Neuron (in vitro differentiated cells): ENCODE measurements around the gene PSMB11.
"Not testable (repeated sequence)": the region's sequence is repeated elsewhere in the genome, so short reads cannot be mapped to it uniquely, and the experiment has no call there.

ENCODE experiments used
- H2AFZ ChIP-seq: one replicate; pipeline ENCODE4 v1.6.1; 2013; ENCODE audit warnings: low read depth, mild to moderate bottlenecking, inconsistent platforms, low read length, moderate library complexity
- H3K27me3 ChIP-seq: one replicate; pipeline ENCODE4 v1.6.1; 2013; ENCODE audit warnings: low read length; ENCODE audit not compliant: insufficient read depth
- H3K36me3 ChIP-seq: one replicate; pipeline ENCODE4 v1.6.1; 2013; ENCODE audit warnings: low read length; ENCODE audit not compliant: insufficient read depth
- H3K4me1 ChIP-seq: one replicate; pipeline ENCODE4 v1.6.1; 2013; ENCODE audit warnings: low read length; ENCODE audit not compliant: insufficient read depth
- H3K4me3 ChIP-seq: 2 replicates; pipeline ENCODE4 v1.5.1; 2013; ENCODE audit warnings: mild to moderate bottlenecking, low read length, moderate library complexity
- H3K9me3 ChIP-seq: one replicate; pipeline ENCODE4 v1.6.1; 2013; ENCODE audit warnings: low read length

Gene PSMB11

GRCh38 chr14:23042162-23042965, at the start of gene PSMB11:
PSMB11 (plus strand) TSS chr14:23042212; CDS start chr14:23042226, 14 bp downstream.
- Histone ChIP-seq H3K4me3 (no peak within 1 kb of the TSS), H3K27me3 (no peaks in the 10 kb centered on the region), H2AFZ (no peak within 1 kb of the TSS), H3K36me3 (no peaks in the 10 kb centered on the region), H3K4me1 (no peaks in the 10 kb centered on the region), H3K9me3 (no peaks in the 10 kb centered on the region)

- no peaks in the 10 kb centered on the region for H3K27me3 ChIP-seq
- H2AFZ ChIP-seq = no peak overlapping the region
- H3K4me3 ChIP-seq = no peak overlapping the region
- H3K4me1 ChIP-seq = peaks cover 5% of the 10 kb centered on the region
- no peaks in the 10 kb centered on the region for H3K9me3 ChIP-seq
- peaks cover 4% of the 10 kb centered on the region for H3K36me3 ChIP-seq
Measured at GRCh38 chr14:22993517-22993916, 48.5 kb upstream of the PSMB11 start.

DNA sequence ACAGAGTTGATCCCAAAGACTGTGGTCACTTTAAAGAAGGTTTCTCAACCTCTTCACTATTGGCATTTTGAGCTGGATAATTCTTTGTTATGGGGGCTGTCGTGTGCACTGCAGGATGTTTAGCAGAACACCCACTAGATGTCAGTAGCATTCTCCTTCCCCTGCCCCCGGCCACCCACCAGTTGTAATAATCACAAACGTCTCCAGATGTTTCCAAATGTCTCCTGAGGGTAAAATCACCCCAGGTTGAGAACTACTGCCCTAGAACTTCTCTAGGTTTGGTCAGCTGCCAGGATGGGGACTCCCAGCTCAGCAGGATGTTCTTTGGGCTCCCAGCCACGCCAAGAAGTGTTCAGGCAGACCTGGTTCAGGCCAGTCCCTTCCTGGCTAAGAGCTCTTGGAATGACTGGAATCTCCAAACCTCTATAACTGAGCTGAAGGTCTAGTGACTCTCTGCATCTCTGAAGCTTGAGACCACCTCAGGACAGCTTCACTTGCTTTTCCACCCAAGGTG, 47.2 kb upstream of the PSMB11 start:
- H2AFZ ChIP-seq = no peak overlapping the region
- H3K27me3 ChIP-seq = no peaks in the 10 kb centered on the region
- H3K36me3 ChIP-seq = peaks cover 4% of the 10 kb centered on the region
- H3K4me3 ChIP-seq = no peak overlapping the region
- peaks cover 5% of the 10 kb centered on the region for H3K4me1 ChIP-seq
- H3K9me3 ChIP-seq = no peaks in the 10 kb centered on the region

DNA sequence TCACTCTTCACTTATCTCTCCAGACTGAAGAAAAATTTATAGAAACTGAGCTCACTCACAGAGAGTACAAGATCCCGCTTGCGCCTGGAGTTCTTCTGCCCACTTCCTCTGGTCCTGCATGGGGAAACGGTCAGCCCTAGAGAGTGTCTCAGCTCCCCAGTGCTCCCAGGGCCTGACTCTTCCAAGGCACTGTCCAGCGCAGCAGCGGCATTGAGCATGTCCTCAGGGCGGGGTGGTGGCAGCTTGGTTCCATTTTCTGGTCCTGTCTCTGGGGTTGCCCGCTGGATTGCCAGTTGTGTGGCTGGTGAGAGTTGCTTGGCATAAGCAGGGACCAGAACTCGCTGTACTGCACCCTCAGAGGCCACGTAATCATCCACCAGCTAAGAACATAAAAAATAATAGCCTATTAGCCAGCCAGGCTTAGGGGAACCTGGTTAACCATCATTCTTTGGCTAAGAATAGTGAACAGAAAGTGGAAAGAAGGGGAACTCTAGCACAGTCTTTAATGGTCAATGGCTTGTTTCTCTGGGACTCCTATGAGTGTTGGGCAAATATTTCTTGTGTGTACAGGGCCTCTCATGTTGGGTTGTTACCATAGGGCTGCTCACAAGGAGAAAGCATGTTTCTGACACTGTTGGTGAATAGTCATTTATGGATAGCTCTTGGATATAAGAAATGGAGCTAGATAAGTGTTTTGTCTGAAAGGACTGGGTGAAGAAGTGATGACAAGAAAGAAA, 46.0 kb upstream of the PSMB11 start:
- Histone ChIP-seq H3K36me3 (peaks cover 4% of the 10 kb centered on the region), H3K4me1 (peaks cover 5% of the 10 kb centered on the region), H2AFZ (no peak overlapping the region), H3K9me3 (no peaks in the 10 kb centered on the region), H3K27me3 (no peaks in the 10 kb centered on the region), H3K4me3 (no peak overlapping the region)

- Histone ChIP-seq H3K4me3 (no peak overlapping the region), H3K4me1 (peaks cover 5% of the 10 kb centered on the region), H2AFZ (no peak overlapping the region), H3K36me3 (peaks cover 4% of the 10 kb centered on the region), H3K27me3 (no peaks in the 10 kb centered on the region), H3K9me3 (no peaks in the 10 kb centered on the region)
Measured at GRCh38 chr14:22996768-22997654, 45.0 kb upstream of the PSMB11 start.

- no peaks in the 10 kb centered on the region for H3K9me3 ChIP-seq
- H3K36me3 ChIP-seq = peaks cover 4% of the 10 kb centered on the region
- no peak overlapping the region for H3K4me3 ChIP-seq
- no peaks in the 10 kb centered on the region for H3K27me3 ChIP-seq
- H2AFZ ChIP-seq = no peak overlapping the region
- H3K4me1 ChIP-seq = peaks cover 5% of the 10 kb centered on the region
Measured at GRCh38 chr14:22997676-22998323, 44.2 kb upstream of the PSMB11 start.

- peaks cover 5% of the 10 kb centered on the region for H3K4me1 ChIP-seq
- H3K27me3 ChIP-seq = no peaks in the 10 kb centered on the region
- no peaks in the 10 kb centered on the region for H3K9me3 ChIP-seq
- H2AFZ ChIP-seq = no peak overlapping the region
- no peak overlapping the region for H3K4me3 ChIP-seq
- H3K36me3 ChIP-seq = peaks cover 4% of the 10 kb centered on the region
Measured at GRCh38 chr14:22998329-22999012, 43.5 kb upstream of the PSMB11 start.

DNA sequence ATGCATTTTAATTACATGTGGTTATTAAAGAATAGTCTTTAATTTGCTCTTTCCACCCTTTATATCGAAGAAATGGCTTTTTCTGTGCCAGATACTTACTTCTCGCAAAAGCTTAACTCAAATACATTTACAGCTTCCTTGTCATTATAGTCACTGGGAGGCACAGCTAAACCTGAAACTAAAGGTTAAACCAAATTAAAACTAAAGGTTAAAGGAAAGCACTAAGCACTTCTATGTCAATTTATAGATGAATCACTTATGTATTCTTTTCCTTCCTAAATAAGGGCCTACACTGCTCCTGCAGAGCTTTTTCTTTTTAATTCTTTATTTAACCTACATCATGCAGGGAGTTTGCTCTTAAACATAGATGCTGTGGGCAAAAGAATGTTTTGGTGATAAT, 41.2 kb upstream of the PSMB11 start:
- no peak overlapping the region for H2AFZ ChIP-seq
- H3K36me3 ChIP-seq = no peaks in the 10 kb centered on the region
- H3K4me3 ChIP-seq = no peak overlapping the region
- H3K4me1 ChIP-seq = peaks cover 5% of the 10 kb centered on the region
- no peaks in the 10 kb centered on the region for H3K9me3 ChIP-seq
- no peaks in the 10 kb centered on the region for H3K27me3 ChIP-seq

DNA sequence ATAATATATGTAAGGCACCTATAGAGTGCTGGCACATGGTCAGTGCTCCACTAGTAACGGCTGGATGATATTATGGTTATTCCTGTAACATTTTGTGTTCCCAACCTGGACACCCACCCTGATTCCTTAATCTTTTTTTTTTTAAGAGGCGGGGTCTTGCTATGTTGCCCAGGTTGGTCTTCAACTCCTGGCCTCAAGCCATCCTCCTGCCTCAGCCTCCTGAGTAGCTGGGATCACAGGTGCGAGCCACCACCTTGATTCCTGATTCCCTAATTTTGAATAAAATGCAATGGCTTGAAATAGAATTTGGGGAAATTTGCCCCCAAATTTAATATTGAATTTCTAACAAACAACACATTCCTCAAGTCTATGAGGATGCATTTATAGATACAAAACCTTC, 39.4 kb upstream of the PSMB11 start:
- Histone ChIP-seq H3K36me3 (no peaks in the 10 kb centered on the region), H3K4me1 (peaks cover 16% of the 10 kb centered on the region), H2AFZ (no peak overlapping the region), H3K4me3 (no peak overlapping the region), H3K27me3 (no peaks in the 10 kb centered on the region), H3K9me3 (no peaks in the 10 kb centered on the region)

GRCh38 chr14:23004274-23004673, 37.7 kb upstream of the PSMB11 start:
- H3K27me3 ChIP-seq, H3K4me3 ChIP-seq, H3K9me3 ChIP-seq, H2AFZ ChIP-seq, H3K36me3 ChIP-seq: not testable (repeated sequence)
- H3K4me1 ChIP-seq = peaks cover 15% of the 10 kb centered on the region

DNA sequence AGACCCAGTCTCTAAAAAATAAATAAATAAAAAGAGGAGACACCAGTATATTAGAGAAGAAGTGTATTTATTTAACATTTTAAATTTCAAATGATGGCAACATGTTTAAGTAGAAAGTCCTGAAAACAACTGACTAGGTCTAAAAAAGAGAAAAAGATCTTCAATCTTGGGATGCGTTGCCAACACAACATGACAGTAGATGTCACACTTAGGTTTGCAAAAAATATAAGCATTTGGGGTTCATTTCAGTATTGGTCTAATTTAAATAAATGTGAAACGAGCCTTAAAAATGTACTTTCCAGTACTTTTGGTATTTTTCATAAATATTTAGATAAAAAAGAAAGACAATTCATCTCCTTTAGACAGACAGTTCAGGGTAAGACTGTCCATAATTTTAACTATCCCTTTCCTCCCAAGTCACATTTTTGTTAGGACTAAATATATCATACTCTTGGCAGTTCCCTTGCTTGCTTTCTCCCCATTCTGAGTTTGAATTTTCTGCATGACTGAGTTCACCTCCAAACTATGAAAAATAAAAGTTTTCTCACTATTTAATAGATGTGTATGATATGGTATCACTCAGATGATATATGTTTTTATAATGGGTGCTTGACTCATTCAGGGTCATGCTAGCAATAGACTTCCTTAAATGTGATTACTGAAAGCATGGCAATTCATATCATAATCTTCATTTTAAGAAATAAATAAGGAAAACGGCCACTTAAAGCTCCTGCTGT, 36.4 kb upstream of the PSMB11 start:
- Histone ChIP-seq H3K36me3 (no peaks in the 10 kb centered on the region), H3K27me3 (no peaks in the 10 kb centered on the region), H3K4me3 (peak overlapping the region; percentile 79), H3K9me3 (no peaks in the 10 kb centered on the region), H3K4me1 (peaks cover 21% of the 10 kb centered on the region), H2AFZ (peak overlapping the region; percentile 69)
